Ovary (tissue), 3 donors: Measurements from ENCODE around the gene C8A.

Source experiments
- CTCF ChIP-seq, 3 donors: fragments of 450-650 bp in 2 of 3; fragments of 200-600 bp in 1 of 3; IDR thresholded peaks; one replicate each; pipeline versions ENCODE4 v1.5.1 to v1.8.0; 2016 to 2022; ENCODE audit warnings: antibody characterized with exemption in 3 of 3, mild to moderate bottlenecking in 1 of 3
- POLR2A ChIP-seq: fragments of 450-650 bp; IDR thresholded peaks from one replicate; pipeline ENCODE4 v1.6.1; 2017; ENCODE audit warnings: antibody characterized with exemption, mild to moderate bottlenecking, moderate library complexity
- donor health status: DM: no; HTN: no; CAD: no.

- no peak for TF ChIP-seq CTCF (IDR thresholded peaks at IDR 0.05)
- no peak for TF ChIP-seq POLR2A
These were observed 43.4 kb downstream of the C8A start for GRCh38 chr1:56898005-56898373.
